IMR-90 (cell line): ENCODE measurements around the gene SIPA1L3. TPM values are rescaled to one million over a fixed set of nuclear protein-coding genes. Genes with fewer than 3 reads are reported as not detected.

Experiments
- ATAC-seq: fragments of 200-7000 bp; cut with Tn5 transposase; 2 replicates; pipeline ENCODE4 v1.9.1; 2020; ENCODE audit warnings: low read depth, mild to moderate bottlenecking, moderate library complexity
- BruUV-seq: library from RNA; stranded (reverse); fragments of 400-500 nt; replicated peaks from 2 replicates; lab custom pipeline; 2021; lab: Mats Ljungman, UMichigan
- CTCF ChIA-PET: fragments of 300-600 bp; formaldehyde crosslinking; extraction: SDS; loops from one replicate; lab custom pipeline; 2021; ENCODE audit warnings: antibody characterized with exemption; lab: Yijun Ruan, JAX
- POLR2A ChIA-PET: fragments of 300-600 bp; sonication (Branson Sonifier 250); formaldehyde crosslinking; loops from one replicate; lab custom pipeline; 2022; ENCODE audit warnings: antibody characterized with exemption; ENCODE audit not compliant: unreplicated experiment; lab: Charles Lee
- DNase-seq: peaks from one replicate; pipeline ENCODE4 v3.0.0; 2013
- H2AFZ ChIP-seq: replicated peaks from 2 replicates; pipeline ENCODE3; 2013; ENCODE audit warnings: low read length, mild to moderate bottlenecking; ENCODE audit not compliant: poor library complexity
- H2AK5ac ChIP-seq: 2 replicates; pipeline ENCODE4 v1.6.1; 2013; ENCODE audit warnings: low read depth, low read length, inconsistent platforms
- H2AK9ac ChIP-seq: replicated peaks from 2 replicates; pipeline ENCODE3; 2013; ENCODE audit warnings: mild to moderate bottlenecking, low read depth, low read length, moderate library complexity; ENCODE audit not compliant: poor library complexity
- H2BK120ac ChIP-seq: 2 replicates; pipeline ENCODE4 v1.6.1; 2013; ENCODE audit warnings: low read depth, low read length, inconsistent platforms
- H2BK15ac ChIP-seq: 3 replicates; pipeline ENCODE4 v1.6.1; 2013; ENCODE audit warnings: low read depth, low read length, inconsistent platforms
- H2BK20ac ChIP-seq: 2 replicates; pipeline ENCODE4 v1.6.1; 2013; ENCODE audit warnings: low read depth, mild to moderate bottlenecking, inconsistent platforms, low read length, moderate library complexity
- H2BK5ac ChIP-seq: 2 replicates; pipeline ENCODE4 v1.6.1; 2013; ENCODE audit warnings: mild to moderate bottlenecking, low read depth, low read length, inconsistent platforms; ENCODE audit not compliant: poor library complexity, severe bottlenecking
- H3K14ac ChIP-seq: replicated peaks from 2 replicates; pipeline ENCODE4 v1.6.1; 2013; ENCODE audit warnings: low read depth, low read length, inconsistent platforms
- H3K18ac ChIP-seq: 2 replicates; pipeline ENCODE4 v1.6.1; 2013; ENCODE audit warnings: low read depth, low read length, control low read depth
- H3K23ac ChIP-seq: 2 replicates; pipeline ENCODE4 v1.6.1; 2013; ENCODE audit warnings: low read depth, low read length, inconsistent platforms
- H3K27ac ChIP-seq: 2 replicates; pipeline ENCODE4 v1.5.1; 2013; ENCODE audit warnings: mild to moderate bottlenecking, control low read depth, low read length; ENCODE audit not compliant: insufficient read depth
- H3K27me3 ChIP-seq: 2 replicates; pipeline ENCODE4 v1.6.1; 2013; ENCODE audit warnings: low read length; ENCODE audit not compliant: control insufficient read depth, insufficient read depth
- H3K36me3 ChIP-seq: 2 replicates; pipeline ENCODE4 v1.6.1; 2013; ENCODE audit warnings: low read length, mixed read lengths; ENCODE audit not compliant: control insufficient read depth, insufficient read depth
- H3K4ac ChIP-seq: 2 replicates; pipeline ENCODE4 v1.6.1; 2013; ENCODE audit warnings: low read depth, low read length, inconsistent platforms
- H3K4me1 ChIP-seq: 2 replicates; pipeline ENCODE4 v1.6.1; 2013; ENCODE audit warnings: low read length, mixed read lengths; ENCODE audit not compliant: control insufficient read depth, insufficient read depth
- H3K4me2 ChIP-seq: 2 replicates; pipeline ENCODE4 v1.6.1; 2013; ENCODE audit warnings: low read depth, mild to moderate bottlenecking, control low read depth, low read length, moderate library complexity
- H3K4me3 ChIP-seq: 2 replicates; pipeline ENCODE4 v1.5.1; 2013; ENCODE audit warnings: low read depth, mild to moderate bottlenecking, control low read depth, low read length, moderate library complexity; ENCODE audit not compliant: insufficient read depth
- H3K56ac ChIP-seq: 2 replicates; pipeline ENCODE4 v1.6.1; 2013; ENCODE audit warnings: low read length, inconsistent platforms; ENCODE audit not compliant: insufficient read depth; ENCODE audit errors: extremely low read depth
- H3K79me1 ChIP-seq, 2 experiments: 2 replicates each; pipeline ENCODE4 v1.6.1; 2013; ENCODE audit warnings: low read length in 2 of 2, inconsistent platforms in 1 of 2, low read depth in 1 of 2
- H3K9ac ChIP-seq: 2 replicates; pipeline ENCODE4 v1.6.1; 2013; ENCODE audit warnings: low read depth, low read length, control low read depth
- H3K9me1 ChIP-seq: 2 replicates; pipeline ENCODE4 v1.6.1; 2013; ENCODE audit warnings: low read length, inconsistent platforms; ENCODE audit not compliant: insufficient read depth
- H3K9me3 ChIP-seq: 2 replicates; pipeline ENCODE4 v1.6.1; 2013; ENCODE audit warnings: low read length; ENCODE audit not compliant: control insufficient read depth, insufficient read depth
- H4K20me1 ChIP-seq: 2 replicates; pipeline ENCODE4 v1.6.1; 2013; ENCODE audit warnings: low read length, inconsistent platforms; ENCODE audit not compliant: insufficient read depth
- H4K5ac ChIP-seq: 2 replicates; pipeline ENCODE4 v1.6.1; 2013; ENCODE audit warnings: mild to moderate bottlenecking, low read depth, low read length, control low read depth
- H4K8ac ChIP-seq, 2 experiments: 2 replicates each; pipeline ENCODE4 v1.6.1; 2013; ENCODE audit warnings: low read depth in 2 of 2, low read length in 2 of 2, control low read depth in 1 of 2, inconsistent platforms in 1 of 2
- H4K91ac ChIP-seq: 2 replicates; pipeline ENCODE4 v1.6.1; 2013; ENCODE audit warnings: low read depth, low read length, inconsistent platforms; ENCODE audit not compliant: insufficient read depth
- BHLHE40 ChIP-seq: fragments of 150-350 bp; IDR thresholded peaks from 2 replicates; pipeline ENCODE4 v1.6.1; 2016; ENCODE audit warnings: mild to moderate bottlenecking, low read depth, low read length
- CEBPB ChIP-seq: IDR thresholded peaks from 2 replicates; pipeline ENCODE4 v1.6.1; 2012; ENCODE audit warnings: low read depth, low read length, improper control_type of control experiment
- FOS ChIP-seq: fragments of 150-350 bp; IDR thresholded peaks from 2 replicates; pipeline ENCODE4 v1.6.1; 2016; ENCODE audit warnings: low read depth, low read length
- MAFK ChIP-seq: IDR thresholded peaks from 2 replicates; pipeline ENCODE4 v1.6.1; 2012; ENCODE audit warnings: low read depth, low read length, improper control_type of control experiment
- MXI1 ChIP-seq: IDR thresholded peaks from 2 replicates; pipeline ENCODE4 v1.6.1; 2012; ENCODE audit warnings: low read depth, mild to moderate bottlenecking, low read length, moderate library complexity, borderline replicate concordance
- NFE2L2 ChIP-seq: fragments of 150-350 bp; IDR thresholded peaks from 2 replicates; pipeline ENCODE4 v1.6.1; 2016; ENCODE audit warnings: low read depth, mild to moderate bottlenecking, low read length
- POLR2A ChIP-seq: IDR thresholded peaks from 2 replicates; pipeline ENCODE4 v1.6.1; 2012; ENCODE audit warnings: mild to moderate bottlenecking, low read depth, low read length
- RAD21 ChIP-seq: IDR thresholded peaks from 2 replicates; pipeline ENCODE4 v1.6.1; 2012; ENCODE audit warnings: low read length, improper control_type of control experiment
- WGBS, 2 experiments: methylation state at CpG; one replicate each; pipeline versions ENCODE4 v1.1.5 to v1.1.7; 2013; ENCODE audit warnings: missing lambda C conversion rate in 2 of 2; ENCODE audit not compliant: insufficient read length in 1 of 2; ENCODE audit errors: extremely low coverage in 2 of 2; 5-methylcytosine and 5-hydroxymethylcytosine counted together
- dilution Hi-C: fragments of 300-500 bp; cut with HindIII; formaldehyde crosslinking; loops from one replicate; pipeline ENCODE4 v1.14.3; 2018; ENCODE audit warnings: low sequenced_read_pairs; ENCODE audit not compliant: unreplicated experiment
- in situ Hi-C: fragments of 300-500 bp; cut with MboI; formaldehyde crosslinking; loops from 3 replicates; pipeline ENCODE4 v1.14.3; 2019; ENCODE audit warnings: low sequenced_read_pairs, inconsistent platforms, mixed read lengths
- intact Hi-C: fragments of 100-400 bp; cut with micrococcal nuclease; formaldehyde crosslinking; loops from 2 replicates; pipeline ENCODE4 v1.10.0; 2022
- polyA plus RNA-seq, 3 experiments: library from polyadenylated mRNA; depleted of rRNA; stranded (reverse); fragments of >200 nt; gene quantifications; 2 replicates each; pipeline ENCODE4 v1.2.3, GENCODE V29; 2012; ENCODE audit warnings: low replicate concordance in 1 of 3
- total RNA-seq: library from RNA; depleted of rRNA; stranded (reverse); fragments of >200 nt; gene quantifications from 2 replicates; pipeline ENCODE4 v1.2.3, GENCODE V29; 2012
- TF ChIP-seq, protein P1 (sequence below): fragments of 150-350 bp; IDR thresholded peaks from 2 replicates; pipeline ENCODE4 v1.6.1; 2017; ENCODE audit warnings: mild to moderate bottlenecking, antibody characterized with exemption, low read length, low read depth
- TF ChIP-seq, protein P2 (sequence below): fragments of 150-350 bp; IDR thresholded peaks from 2 replicates; pipeline ENCODE4 v1.6.1; 2016; ENCODE audit warnings: low read depth, mild to moderate bottlenecking, low read length, moderate library complexity, borderline replicate concordance

SIPA1L3 gene
- total and polyA plus RNA-seq, 2 of the 4 experiments (the other 2 are of a cell fraction), result 4.1 to 9.4 TPM

DNA sequence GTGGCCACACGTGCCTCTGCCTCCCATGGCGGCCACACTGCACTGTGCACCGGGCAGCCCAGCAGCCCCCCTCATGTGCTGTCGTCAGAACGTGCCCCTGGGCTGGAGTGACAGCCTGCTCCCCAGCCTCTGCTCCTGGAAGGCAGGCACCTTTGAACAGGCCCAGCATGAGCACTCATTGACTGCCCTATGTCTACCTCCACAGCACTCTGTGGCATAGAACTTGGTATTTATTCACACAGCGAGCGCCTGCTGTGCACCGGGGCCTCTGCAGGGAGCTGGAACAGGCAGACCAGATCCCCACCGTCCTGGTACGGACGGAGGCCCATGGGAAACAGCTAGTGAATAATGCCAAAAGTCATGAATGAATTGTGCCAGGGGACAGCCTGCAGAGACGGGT lies 263.3 kb downstream of the SIPA1L3 start:
- H3K18ac ChIP-seq, result no peak overlapping the region
- ChIA-PET POLR2A (no interaction called here), CTCF (no interaction called here)
- H3K23ac ChIP-seq, result no peak overlapping the region
- TF ChIP-seq CEBPB, result no peak
- TF ChIP-seq, protein P1, sequence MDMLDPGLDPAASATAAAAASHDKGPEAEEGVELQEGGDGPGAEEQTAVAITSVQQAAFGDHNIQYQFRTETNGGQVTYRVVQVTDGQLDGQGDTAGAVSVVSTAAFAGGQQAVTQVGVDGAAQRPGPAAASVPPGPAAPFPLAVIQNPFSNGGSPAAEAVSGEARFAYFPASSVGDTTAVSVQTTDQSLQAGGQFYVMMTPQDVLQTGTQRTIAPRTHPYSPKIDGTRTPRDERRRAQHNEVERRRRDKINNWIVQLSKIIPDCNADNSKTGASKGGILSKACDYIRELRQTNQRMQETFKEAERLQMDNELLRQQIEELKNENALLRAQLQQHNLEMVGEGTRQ, result no peak
- TF ChIP-seq MAFK, result no peak
- no peak for TF ChIP-seq BHLHE40
- TF ChIP-seq NFE2L2, result no peak
- TF ChIP-seq POLR2A, result no peak
- TF ChIP-seq FOS, result no peak
- TF ChIP-seq RAD21, result no peak
- TF ChIP-seq MXI1, result no peak
- TF ChIP-seq, protein P2, sequence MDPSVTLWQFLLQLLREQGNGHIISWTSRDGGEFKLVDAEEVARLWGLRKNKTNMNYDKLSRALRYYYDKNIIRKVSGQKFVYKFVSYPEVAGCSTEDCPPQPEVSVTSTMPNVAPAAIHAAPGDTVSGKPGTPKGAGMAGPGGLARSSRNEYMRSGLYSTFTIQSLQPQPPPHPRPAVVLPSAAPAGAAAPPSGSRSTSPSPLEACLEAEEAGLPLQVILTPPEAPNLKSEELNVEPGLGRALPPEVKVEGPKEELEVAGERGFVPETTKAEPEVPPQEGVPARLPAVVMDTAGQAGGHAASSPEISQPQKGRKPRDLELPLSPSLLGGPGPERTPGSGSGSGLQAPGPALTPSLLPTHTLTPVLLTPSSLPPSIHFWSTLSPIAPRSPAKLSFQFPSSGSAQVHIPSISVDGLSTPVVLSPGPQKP, result no peak
- no peaks in the 10 kb centered on the region for H3K27me3 ChIP-seq
- H2BK5ac ChIP-seq, result no peak overlapping the region
- no TSS peak for BruUV-seq
- 0 out of 2 replicates have a peak, but pooled peaks cover under 1% of the 10 kb centered on the region for H3K9me1 ChIP-seq
- H2AK5ac ChIP-seq, result no peak overlapping the region
- no peak overlapping the region for H4K5ac ChIP-seq
- dilution Hi-C loops (no loop called here), intact Hi-C loops (no loop called here), in situ Hi-C loops (no loop called here)
- 81% methylated on average over 10 of the region's 12 CpGs; no CpG with 5 or more reads in 1 of the 2 experiments for WGBS, 2 experiments
- no peak overlapping the region for H3K4me2 ChIP-seq
- H2AFZ ChIP-seq, result no peak overlapping the region
- no peak overlapping the region for H2AK9ac ChIP-seq
- no peak overlapping the region for H3K56ac ChIP-seq
- no peaks in the 10 kb centered on the region for H3K4me1 ChIP-seq
- H3K14ac ChIP-seq, result no peak overlapping the region
- no peak for DNase-seq
- no peak overlapping the region for H4K8ac ChIP-seq
- H3K79me1 ChIP-seq, result peaks cover 0 to 3% of the 10 kb centered on the region in 2 experiments; a peak in 1 of 4 replicates
- H3K27ac ChIP-seq, result no peak overlapping the region
- peaks cover 9% of the 10 kb centered on the region for H3K36me3 ChIP-seq
- H2BK15ac ChIP-seq, result no peak overlapping the region
- no peak overlapping the region for H4K91ac ChIP-seq
- H3K9ac ChIP-seq, result no peak overlapping the region
- no peak overlapping the region for H3K4ac ChIP-seq
- no peak overlapping the region for H2BK20ac ChIP-seq
- H4K20me1 ChIP-seq, result no peaks in the 10 kb centered on the region
- no peak for ATAC-seq
- H2BK120ac ChIP-seq, result no peak overlapping the region
- H3K4me3 ChIP-seq, result no peak overlapping the region
- no peaks in the 10 kb centered on the region for H3K9me3 ChIP-seq
